Mucosa of stomach (tissue), 1 donor: ENCODE data around the gene PRDX4.
"Not testable (repeated sequence)": the region's sequence is repeated elsewhere in the genome, so short reads cannot be mapped to it uniquely, and the experiment has no call there.

ENCODE experiments used
- H3K27me3 ChIP-seq: one replicate; pipeline ENCODE4 v1.7.0; 2013; ENCODE audit warnings: mild to moderate bottlenecking, low read length; ENCODE audit not compliant: control insufficient read depth, insufficient read depth
- H3K36me3 ChIP-seq: one replicate; pipeline ENCODE4 v1.7.0; 2013; ENCODE audit warnings: low read length; ENCODE audit not compliant: control insufficient read depth, insufficient read depth
- H3K4me1 ChIP-seq: one replicate; pipeline ENCODE4 v1.7.0; 2013; ENCODE audit warnings: mild to moderate bottlenecking, low read length; ENCODE audit not compliant: control insufficient read depth, insufficient read depth
- H3K4me3 ChIP-seq: one replicate; pipeline ENCODE4 v1.7.0; 2013; ENCODE audit warnings: low read length
- H3K9ac ChIP-seq: one replicate; pipeline ENCODE4 v1.7.0; 2013; ENCODE audit warnings: mild to moderate bottlenecking, low read length, moderate library complexity
- H3K9me3 ChIP-seq: one replicate; pipeline ENCODE4 v1.7.0; 2013; ENCODE audit warnings: mild to moderate bottlenecking, low read length, moderate library complexity; ENCODE audit not compliant: control insufficient read depth
- donor health status: Pancreatic carcinoma.

The PRDX4 gene

GRCh38 chrX:23659339-23659738, 8.0 kb upstream of the PRDX4 start:
- Histone ChIP-seq H3K9me3 (no peaks in the 10 kb centered on the region), H3K4me1 (no peaks in the 10 kb centered on the region), H3K4me3 (no peak overlapping the region), H3K27me3 (peaks cover 3% of the 10 kb centered on the region), H3K9ac (no peak overlapping the region), H3K36me3 (no peaks in the 10 kb centered on the region)

DNA sequence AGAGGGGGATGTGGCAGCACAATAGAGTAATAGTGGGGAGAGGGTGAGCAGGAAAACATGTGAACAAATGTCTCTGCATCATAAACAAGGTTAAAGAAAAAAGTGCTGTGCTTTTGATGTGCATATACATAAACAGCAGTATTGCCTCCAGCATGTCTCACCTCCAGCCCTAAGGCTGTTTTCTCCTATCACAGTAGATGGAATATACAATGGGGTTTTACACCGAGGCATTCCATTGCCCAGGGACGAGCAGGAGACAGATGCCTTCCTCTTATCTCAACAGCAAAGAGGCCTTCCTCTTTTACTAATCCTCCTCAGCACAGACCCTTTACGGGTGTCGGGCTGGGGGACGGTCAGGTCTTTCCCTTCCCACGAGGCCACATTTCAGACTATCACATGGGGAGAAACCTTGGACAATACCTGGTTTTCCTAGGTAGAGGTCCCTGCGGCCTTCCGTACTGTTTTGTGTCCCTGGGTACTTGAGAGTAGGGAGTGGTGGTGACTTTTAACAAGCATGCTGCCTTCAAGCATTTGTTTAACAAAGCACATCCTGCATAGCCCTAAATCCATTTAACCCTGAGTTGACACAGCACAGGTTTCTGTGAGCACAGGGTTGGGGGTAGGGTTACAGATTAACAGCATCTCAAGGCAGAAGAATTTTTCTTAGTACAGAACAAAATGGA, 7.1 kb upstream of the PRDX4 start:
- not testable (repeated sequence) for H3K4me1 ChIP-seq, H3K4me3 ChIP-seq, H3K9ac ChIP-seq, H3K27me3 ChIP-seq, H3K36me3 ChIP-seq, H3K9me3 ChIP-seq

- no peak overlapping the region for H3K4me3 ChIP-seq
- H3K27me3 ChIP-seq, result no peaks in the 10 kb centered on the region
- H3K9ac ChIP-seq, result no peak overlapping the region
- H3K36me3 ChIP-seq, result no peaks in the 10 kb centered on the region
- no peaks in the 10 kb centered on the region for H3K9me3 ChIP-seq
- H3K4me1 ChIP-seq, result no peaks in the 10 kb centered on the region
Observed at GRCh38 chrX:23660766-23661132, 6.5 kb upstream of the PRDX4 start.

DNA sequence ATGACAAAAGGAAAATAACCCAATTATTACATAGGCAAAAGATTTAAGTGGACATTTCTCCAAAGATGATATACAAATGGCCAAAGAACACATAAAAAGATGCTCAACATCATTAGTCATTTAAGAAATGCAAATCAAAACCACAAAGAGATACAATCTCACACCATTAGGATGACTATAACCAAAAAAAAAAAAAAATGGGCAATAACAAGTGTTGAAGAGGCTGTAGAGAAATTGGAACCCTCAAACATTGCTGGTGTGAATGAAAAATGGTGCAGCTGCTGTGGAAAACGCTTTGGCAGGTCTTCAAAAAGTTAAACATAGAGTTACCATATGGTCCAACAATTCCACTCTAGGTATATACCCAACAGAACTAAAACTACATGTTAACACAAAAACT, 5.6 kb upstream of the PRDX4 start:
- H3K36me3 ChIP-seq, result no peaks in the 10 kb centered on the region
- H3K27me3 ChIP-seq, result no peaks in the 10 kb centered on the region
- H3K9ac ChIP-seq, result no peak overlapping the region
- H3K4me3 ChIP-seq, result no peak overlapping the region
- no peaks in the 10 kb centered on the region for H3K4me1 ChIP-seq
- no peaks in the 10 kb centered on the region for H3K9me3 ChIP-seq

- H3K9ac ChIP-seq, result no peak overlapping the region
- H3K36me3 ChIP-seq, result no peaks in the 10 kb centered on the region
- H3K4me3 ChIP-seq, result no peak overlapping the region
- H3K27me3 ChIP-seq, result no peaks in the 10 kb centered on the region
- H3K4me1 ChIP-seq, result no peaks in the 10 kb centered on the region
- no peaks in the 10 kb centered on the region for H3K9me3 ChIP-seq
Observed at GRCh38 chrX:23662187-23662586, 5.1 kb upstream of the PRDX4 start.

- Histone ChIP-seq H3K36me3 (no peaks in the 10 kb centered on the region), H3K9me3 (no peaks in the 10 kb centered on the region), H3K4me1 (no peaks in the 10 kb centered on the region), H3K27me3 (no peaks in the 10 kb centered on the region), H3K4me3 (no peak overlapping the region), H3K9ac (no peak overlapping the region)
Observed at GRCh38 chrX:23662853-23663252, 4.4 kb upstream of the PRDX4 start.

DNA sequence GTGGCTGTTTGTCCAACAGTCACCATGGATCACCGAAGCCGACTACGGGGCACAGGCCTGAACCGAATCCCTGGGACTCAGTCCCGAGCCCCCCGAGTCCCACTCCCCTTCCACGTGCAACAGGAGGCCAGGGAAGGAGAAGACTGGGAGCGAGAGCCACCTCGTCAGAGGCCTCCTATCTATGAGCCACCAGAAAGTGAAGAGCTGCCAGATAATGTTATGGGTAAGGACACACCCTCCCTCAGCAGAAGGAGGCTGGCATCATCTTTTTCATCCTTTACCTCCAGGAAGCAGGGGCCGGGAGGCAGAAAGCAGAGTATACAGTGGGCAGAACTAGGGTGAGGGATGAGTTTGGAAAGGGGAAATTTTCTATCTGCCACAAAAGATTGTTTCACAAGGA, 2.8 kb upstream of the PRDX4 start:
- H3K4me3 ChIP-seq, result no peak overlapping the region
- no peak overlapping the region for H3K9ac ChIP-seq
- no peaks in the 10 kb centered on the region for H3K27me3 ChIP-seq
- no peaks in the 10 kb centered on the region for H3K36me3 ChIP-seq
- no peaks in the 10 kb centered on the region for H3K9me3 ChIP-seq
- no peaks in the 10 kb centered on the region for H3K4me1 ChIP-seq

- Histone ChIP-seq H3K4me1 (no peaks in the 10 kb centered on the region), H3K27me3 (no peaks in the 10 kb centered on the region), H3K9ac (no peak overlapping the region), H3K9me3 (no peaks in the 10 kb centered on the region), H3K4me3 (no peak overlapping the region), H3K36me3 (no peaks in the 10 kb centered on the region)
Observed at GRCh38 chrX:23666282-23666681, 1.0 kb upstream of the PRDX4 start.

GRCh38 chrX:23668335-23668734, 1.0 kb downstream of the PRDX4 start:
- H3K9ac ChIP-seq, result no peak overlapping the region
- no peaks in the 10 kb centered on the region for H3K4me1 ChIP-seq
- no peaks in the 10 kb centered on the region for H3K36me3 ChIP-seq
- H3K27me3 ChIP-seq, result no peaks in the 10 kb centered on the region
- no peaks in the 10 kb centered on the region for H3K9me3 ChIP-seq
- H3K4me3 ChIP-seq, result peak overlapping the region; percentile 7

DNA sequence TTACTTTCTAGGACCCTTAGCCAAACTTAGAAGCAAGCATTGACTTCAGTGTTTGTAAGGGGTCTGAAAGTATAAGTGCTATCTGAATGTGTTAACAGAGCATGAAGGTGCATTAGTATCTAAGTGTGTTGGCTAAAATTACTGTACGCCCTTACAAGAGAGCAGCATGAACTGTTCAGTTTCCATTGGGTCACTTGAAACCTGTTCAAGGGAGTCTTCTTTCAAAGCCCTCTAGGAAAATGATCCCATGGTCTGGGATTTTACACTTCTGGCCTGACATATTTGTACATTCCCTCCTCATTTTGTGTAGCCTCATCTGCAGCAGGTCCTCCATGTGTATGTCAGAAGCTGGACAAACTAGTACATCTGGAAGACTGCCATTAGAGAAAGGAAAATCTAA, 3.2 kb downstream of the PRDX4 start:
- Histone ChIP-seq H3K36me3 (no peaks in the 10 kb centered on the region), H3K4me1 (no peaks in the 10 kb centered on the region), H3K9ac (no peak overlapping the region), H3K4me3 (no peak overlapping the region), H3K9me3 (no peaks in the 10 kb centered on the region), H3K27me3 (no peaks in the 10 kb centered on the region)

DNA sequence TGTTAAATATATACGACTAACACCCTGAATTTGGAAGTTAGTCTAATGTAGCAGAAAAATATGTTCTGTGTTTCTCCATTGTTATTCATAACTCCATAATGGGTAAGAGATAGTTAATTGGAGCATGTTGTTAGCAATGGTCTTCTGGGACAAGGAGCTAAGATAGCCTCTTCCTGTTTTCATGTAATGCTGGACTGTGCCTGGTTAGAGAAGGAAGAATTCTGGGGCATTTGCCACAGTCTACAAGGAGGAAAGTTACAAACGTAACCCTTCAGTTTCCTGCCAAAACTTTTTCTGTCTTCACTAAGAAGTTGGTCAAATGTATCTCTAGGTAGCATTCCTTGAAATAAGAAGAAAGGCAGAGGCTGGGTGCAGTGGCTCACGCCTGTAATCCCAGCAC, 5.8 kb downstream of the PRDX4 start:
- Histone ChIP-seq H3K27me3 (no peaks in the 10 kb centered on the region), H3K9ac (no peak overlapping the region), H3K9me3 (no peaks in the 10 kb centered on the region), H3K4me1 (no peaks in the 10 kb centered on the region), H3K4me3 (no peak overlapping the region), H3K36me3 (no peaks in the 10 kb centered on the region)

DNA sequence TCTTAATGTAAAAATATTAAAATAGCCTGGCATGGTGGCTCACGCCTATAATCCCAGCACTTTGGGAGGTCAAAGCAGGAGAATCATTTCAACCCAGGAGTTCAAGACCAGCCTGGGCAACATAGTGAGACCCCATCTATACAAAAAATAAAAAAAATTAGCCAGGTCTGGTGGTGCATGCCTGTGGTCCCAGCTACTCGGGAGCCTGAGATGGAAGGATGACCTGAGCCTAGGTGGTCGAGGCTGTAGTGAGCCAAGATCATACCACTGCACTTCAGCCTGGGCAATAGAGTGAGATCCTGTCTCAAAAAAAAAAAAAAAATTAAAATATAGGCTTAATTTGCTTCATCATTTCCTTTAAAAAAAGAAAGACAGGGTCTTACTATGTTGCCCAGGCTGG, 9.2 kb downstream of the PRDX4 start:
- H3K4me1 ChIP-seq, H3K9me3 ChIP-seq, H3K4me3 ChIP-seq, H3K9ac ChIP-seq, H3K27me3 ChIP-seq, H3K36me3 ChIP-seq: not testable (repeated sequence)

DNA sequence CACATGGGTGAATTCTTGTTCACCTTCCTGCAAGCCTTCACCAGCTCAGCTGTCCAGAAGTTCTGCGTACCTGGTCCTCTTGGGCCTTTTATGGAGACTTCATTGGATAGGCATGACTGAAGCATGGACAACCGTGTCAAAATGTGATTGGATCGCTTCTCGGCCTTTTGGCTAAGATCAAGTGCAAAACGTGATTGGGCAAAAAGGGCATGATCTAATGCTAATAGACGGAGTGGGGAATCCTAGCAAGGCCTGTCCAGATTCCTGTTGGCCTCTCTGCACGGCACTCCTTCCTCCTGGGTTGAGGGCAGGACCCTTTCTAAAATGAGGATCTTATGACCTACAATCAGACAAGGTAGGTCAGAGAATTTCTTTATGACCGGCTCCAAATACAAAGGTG, 24.9 kb downstream of the PRDX4 start:
- Histone ChIP-seq H3K4me3 (no peak overlapping the region), H3K27me3 (no peaks in the 10 kb centered on the region), H3K9me3 (no peaks in the 10 kb centered on the region), H3K4me1 (no peaks in the 10 kb centered on the region), H3K9ac (no peak overlapping the region), H3K36me3 (no peaks in the 10 kb centered on the region)
